HEK293 (cell line): Measurements from ENCODE around the gene SAP30L.

Experiments used
- BCL6B ChIP-seq: fragments of 450-650 bp; formaldehyde crosslinking; IDR thresholded peaks from 2 replicates; pipeline ENCODE4 v1.5.1; 2017; ENCODE audit warnings: missing biosample characterization, missing genetic modification characterization
- FEZF1 ChIP-seq: fragments of 450-650 bp; formaldehyde crosslinking; IDR thresholded peaks from 2 replicates; pipeline ENCODE4 v1.5.1; 2016; ENCODE audit warnings: missing biosample characterization, missing genetic modification characterization
- GLI4 ChIP-seq: fragments of 450-650 bp; formaldehyde crosslinking; IDR thresholded peaks from 2 replicates; pipeline ENCODE4 v1.5.1; 2016; ENCODE audit warnings: missing biosample characterization, missing genetic modification characterization
- INSM2 ChIP-seq: fragments of 450-650 bp; formaldehyde crosslinking; IDR thresholded peaks from 2 replicates; pipeline ENCODE4 v1.5.1; 2016; ENCODE audit warnings: missing biosample characterization, missing genetic modification characterization
- KLF1 ChIP-seq: fragments of 450-650 bp; formaldehyde crosslinking; IDR thresholded peaks from 2 replicates; pipeline ENCODE4 v1.5.1; 2016; ENCODE audit warnings: missing biosample characterization, missing genetic modification characterization
- KLF10 ChIP-seq: fragments of 450-650 bp; IDR thresholded peaks from 2 replicates; pipeline ENCODE4 v1.5.1; 2018; ENCODE audit warnings: missing biosample characterization, mild to moderate bottlenecking, missing genetic modification characterization
- PBX3 ChIP-seq: sonication (generic); formaldehyde crosslinking; IDR thresholded peaks from 2 replicates; pipeline ENCODE4 v1.8.1; 2022; ENCODE audit warnings: mild to moderate bottlenecking, moderate library complexity, missing genetic modification reagents
- PRDM1 ChIP-seq: fragments of 450-650 bp; formaldehyde crosslinking; IDR thresholded peaks from 2 replicates; pipeline ENCODE4; 2016; ENCODE audit warnings: missing biosample characterization, missing genetic modification characterization
- SCRT2 ChIP-seq: fragments of 450-650 bp; formaldehyde crosslinking; IDR thresholded peaks from 2 replicates; pipeline ENCODE4 v1.5.1; 2016; ENCODE audit warnings: missing biosample characterization, missing genetic modification characterization
- SP3 ChIP-seq: fragments of 450-650 bp; formaldehyde crosslinking; IDR thresholded peaks from 2 replicates; pipeline ENCODE4 v1.5.1; 2016; ENCODE audit warnings: missing biosample characterization, missing genetic modification characterization
- YY1 ChIP-seq: fragments of 450-650 bp; formaldehyde crosslinking; IDR thresholded peaks from 2 replicates; pipeline ENCODE4 v1.5.1; 2018; ENCODE audit warnings: missing biosample characterization, missing genetic modification characterization
- ZBTB11 ChIP-seq: fragments of 450-650 bp; formaldehyde crosslinking; conservative IDR thresholded peaks from 2 replicates; pipeline ENCODE4 v1.5.1; 2016; ENCODE audit warnings: low read depth, missing biosample characterization, missing genetic modification characterization
- ZBTB17 ChIP-seq: fragments of 450-650 bp; formaldehyde crosslinking; IDR thresholded peaks from 2 replicates; pipeline ENCODE4 v1.5.1; 2016; ENCODE audit warnings: missing biosample characterization, missing genetic modification characterization
- ZFHX2 ChIP-seq: fragments of 450-650 bp; formaldehyde crosslinking; conservative IDR thresholded peaks from 2 replicates; pipeline ENCODE4 v1.5.1; 2016; ENCODE audit warnings: missing biosample characterization, missing genetic modification characterization
- ZFP41 ChIP-seq: fragments of 450-650 bp; formaldehyde crosslinking; IDR thresholded peaks from 2 replicates; pipeline ENCODE4 v1.5.1; 2016; ENCODE audit warnings: missing biosample characterization, missing genetic modification characterization, borderline replicate concordance
- ZNF10 ChIP-seq: fragments of 450-650 bp; formaldehyde crosslinking; IDR thresholded peaks from 2 replicates; pipeline ENCODE4 v1.5.1; 2017; ENCODE audit warnings: missing biosample characterization, missing genetic modification characterization
- ZNF157 ChIP-seq: fragments of 450-650 bp; formaldehyde crosslinking; IDR thresholded peaks from 2 replicates; pipeline ENCODE4 v1.5.1; 2016; ENCODE audit warnings: missing biosample characterization, missing genetic modification characterization
- ZNF174 ChIP-seq: fragments of 450-650 bp; formaldehyde crosslinking; IDR thresholded peaks from 2 replicates; pipeline ENCODE4 v1.5.0; 2017; ENCODE audit warnings: missing biosample characterization, mild to moderate bottlenecking, missing genetic modification characterization
- ZNF211 ChIP-seq: fragments of 450-650 bp; formaldehyde crosslinking; IDR thresholded peaks from 2 replicates; pipeline ENCODE4 v1.5.1; 2016; ENCODE audit warnings: low read depth, missing biosample characterization, missing genetic modification characterization
- ZNF266 ChIP-seq: fragments of 450-650 bp; formaldehyde crosslinking; IDR thresholded peaks from 2 replicates; pipeline ENCODE4 v1.5.1; 2016; ENCODE audit warnings: missing biosample characterization, missing genetic modification characterization, low read depth
- ZNF302 ChIP-seq: fragments of 450-650 bp; formaldehyde crosslinking; IDR thresholded peaks from 2 replicates; pipeline ENCODE4 v1.5.1; 2016; ENCODE audit warnings: missing biosample characterization, missing genetic modification characterization, low read depth
- ZNF311 ChIP-seq: fragments of 450-650 bp; formaldehyde crosslinking; IDR thresholded peaks from 2 replicates; pipeline ENCODE4 v1.5.1; 2017; ENCODE audit warnings: missing biosample characterization, missing genetic modification characterization, borderline replicate concordance
- ZNF341 ChIP-seq: fragments of 450-650 bp; formaldehyde crosslinking; IDR thresholded peaks from 2 replicates; pipeline ENCODE4; 2016; ENCODE audit warnings: low read depth, missing biosample characterization, missing genetic modification characterization
- ZNF544 ChIP-seq: fragments of 450-650 bp; formaldehyde crosslinking; IDR thresholded peaks from 2 replicates; pipeline ENCODE4 v1.5.0; 2017; ENCODE audit warnings: missing biosample characterization, missing genetic modification characterization
- ZNF585B ChIP-seq: fragments of 450-650 bp; formaldehyde crosslinking; IDR thresholded peaks from 2 replicates; pipeline ENCODE4 v1.5.1; 2016; ENCODE audit warnings: missing biosample characterization, missing genetic modification characterization
- ZNF621 ChIP-seq: fragments of 450-650 bp; formaldehyde crosslinking; IDR thresholded peaks from 2 replicates; pipeline ENCODE4 v1.5.1; 2017; ENCODE audit warnings: missing biosample characterization, missing genetic modification characterization
- ZNF660 ChIP-seq: fragments of 450-650 bp; IDR thresholded peaks from 2 replicates; pipeline ENCODE4 v1.5.1; 2018; ENCODE audit warnings: missing biosample characterization, mild to moderate bottlenecking, missing genetic modification characterization
- ZNF707 ChIP-seq: fragments of 450-650 bp; formaldehyde crosslinking; IDR thresholded peaks from 2 replicates; pipeline ENCODE4 v1.5.1; 2016; ENCODE audit warnings: missing biosample characterization, missing genetic modification characterization
- ZNF785 ChIP-seq: fragments of 450-650 bp; formaldehyde crosslinking; IDR thresholded peaks from 2 replicates; pipeline ENCODE4 v1.5.1; 2016; ENCODE audit warnings: missing biosample characterization, missing genetic modification characterization
- ZSCAN30 ChIP-seq: fragments of 450-650 bp; IDR thresholded peaks from 2 replicates; pipeline ENCODE4 v1.5.1; 2018; ENCODE audit warnings: missing biosample characterization, mild to moderate bottlenecking, missing genetic modification characterization, moderate library complexity
- TF ChIP-seq, protein P1 (sequence below): fragments of 450-650 bp; formaldehyde crosslinking; IDR thresholded peaks from 2 replicates; pipeline ENCODE4 v1.5.1; 2017; ENCODE audit warnings: missing biosample characterization, mild to moderate bottlenecking, missing genetic modification characterization, moderate library complexity

Gene SAP30L

GRCh38 chr5:154445422-154446194 lies at the start of gene SAP30L (continued):
- TF ChIP-seq FEZF1 (tag by site-specific recombination) (no peak), SCRT2 (tag by site-specific recombination) (no peak), ZNF174 (tag by site-specific recombination) (no peak), KLF1 (tag by site-specific recombination) (no peak), ZNF157 (tag by site-specific recombination) (no peak), PBX3 (CRISPR knock-in tag) (peak; percentile 97), ZBTB17 (tag by site-specific recombination) (peak; percentile 63), KLF10 (tag by site-specific recombination) (no peak), GLI4 (tag by site-specific recombination) (0 out of 2 replicates have a peak, but pooled peaks have one; percentile 64), ZNF585B (no peak), ZNF785 (tag by site-specific recombination) (no peak), ZNF707 (tag by site-specific recombination) (no peak), ZFP41 (tag by site-specific recombination) (no peak), ZNF211 (tag by site-specific recombination) (no peak), ZNF341 (tag by site-specific recombination) (no peak; the same call in 1 of the 2 replicates), ZNF311 (tag by site-specific recombination) (no peak), ZNF302 (tag by site-specific recombination) (no peak), ZNF266 (tag by site-specific recombination) (no peak), BCL6B (no peak), YY1 (tag by site-specific recombination) (no peak; the same call in 1 of the 2 replicates), SP3 (tag by site-specific recombination) (peak; percentile 64; the same call in 1 of the 2 replicates), ZNF10 (tag by site-specific recombination) (no peak; the same call in 1 of the 2 replicates), ZFHX2 (tag by site-specific recombination) (peak; percentile 89), ZBTB11 (tag by site-specific recombination) (peak; percentile 92), ZSCAN30 (tag by site-specific recombination) (0 out of 2 replicates have a peak, but pooled peaks have one; percentile 12), ZNF660 (no peak), ZNF544 (tag by site-specific recombination) (no peak), INSM2 (tag by site-specific recombination) (0 out of 2 replicates have a peak, but pooled peaks have one; percentile 15), ZNF621 (tag by site-specific recombination) (no peak), PRDM1 (tag by site-specific recombination) (peak; percentile 86)
- TF ChIP-seq, protein P1, sequence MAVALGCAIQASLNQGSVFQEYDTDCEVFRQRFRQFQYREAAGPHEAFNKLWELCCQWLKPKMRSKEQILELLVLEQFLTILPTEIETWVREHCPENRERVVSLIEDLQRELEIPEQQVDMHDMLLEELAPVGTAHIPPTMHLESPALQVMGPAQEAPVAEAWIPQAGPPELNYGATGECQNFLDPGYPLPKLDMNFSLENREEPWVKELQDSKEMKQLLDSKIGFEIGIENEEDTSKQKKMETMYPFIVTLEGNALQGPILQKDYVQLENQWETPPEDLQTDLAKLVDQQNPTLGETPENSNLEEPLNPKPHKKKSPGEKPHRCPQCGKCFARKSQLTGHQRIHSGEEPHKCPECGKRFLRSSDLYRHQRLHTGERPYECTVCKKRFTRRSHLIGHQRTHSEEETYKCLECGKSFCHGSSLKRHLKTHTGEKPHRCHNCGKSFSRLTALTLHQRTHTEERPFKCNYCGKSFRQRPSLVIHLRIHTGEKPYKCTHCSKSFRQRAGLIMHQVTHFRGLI (tag by site-specific recombination), result no peak; the same call in 1 of the 2 replicates
